DMS153 treated with DMSO at 0.1 percent for 48 hours (cell line): Measurements from ENCODE around the gene LOXL3.

ENCODE experiments used
- DNase-seq: peaks from one replicate; lab custom pipeline; 2025; ENCODE audit not compliant: unreplicated experiment; lab: John Stamatoyannopoulos, UW

The LOXL3 gene

GRCh38 chr2:74551942-74552913 is 1.5 kb downstream of the LOXL3 start:
- DNase-seq: no peak

DNA sequence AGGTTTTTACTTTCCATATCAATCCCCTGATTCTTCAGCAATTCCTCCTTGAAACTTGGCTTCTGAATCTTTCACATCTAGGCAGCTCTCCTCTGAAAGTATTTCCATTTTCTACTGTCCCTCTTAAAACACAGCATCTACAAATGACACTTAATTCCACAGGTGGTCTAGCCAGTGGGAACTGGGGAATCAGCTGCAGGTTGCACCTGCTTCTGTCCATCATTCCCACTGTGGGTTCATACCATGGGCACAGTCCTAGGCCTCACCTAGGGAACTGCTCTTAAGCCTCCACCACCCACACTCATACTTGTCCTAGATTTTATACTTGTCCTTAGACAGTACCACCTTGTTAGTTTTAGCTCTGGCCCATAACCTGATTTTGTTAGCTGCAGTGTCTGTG is 2.2 kb downstream of the LOXL3 start:
- no peak for DNase-seq

DNA sequence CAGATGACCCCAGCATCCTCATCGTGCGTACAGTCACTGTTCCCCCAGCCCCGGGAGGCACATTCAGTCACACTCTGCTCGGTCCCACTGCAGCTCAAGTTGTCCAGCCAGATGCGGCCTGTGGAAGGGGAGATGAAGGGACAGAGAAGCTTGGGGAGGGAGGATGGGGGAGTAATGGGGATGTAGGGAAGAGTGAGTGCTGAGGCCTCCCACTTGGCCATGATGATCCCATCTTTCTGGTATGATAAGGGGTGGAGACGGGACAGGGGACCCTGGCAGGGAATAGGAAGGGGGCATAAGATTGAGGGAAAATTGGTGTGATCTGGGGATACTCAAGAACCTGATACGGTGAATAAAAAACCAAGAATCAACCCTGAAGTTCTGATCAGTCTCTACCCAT is 3.5 kb downstream of the LOXL3 start:
- DNase-seq: no peak

DNA sequence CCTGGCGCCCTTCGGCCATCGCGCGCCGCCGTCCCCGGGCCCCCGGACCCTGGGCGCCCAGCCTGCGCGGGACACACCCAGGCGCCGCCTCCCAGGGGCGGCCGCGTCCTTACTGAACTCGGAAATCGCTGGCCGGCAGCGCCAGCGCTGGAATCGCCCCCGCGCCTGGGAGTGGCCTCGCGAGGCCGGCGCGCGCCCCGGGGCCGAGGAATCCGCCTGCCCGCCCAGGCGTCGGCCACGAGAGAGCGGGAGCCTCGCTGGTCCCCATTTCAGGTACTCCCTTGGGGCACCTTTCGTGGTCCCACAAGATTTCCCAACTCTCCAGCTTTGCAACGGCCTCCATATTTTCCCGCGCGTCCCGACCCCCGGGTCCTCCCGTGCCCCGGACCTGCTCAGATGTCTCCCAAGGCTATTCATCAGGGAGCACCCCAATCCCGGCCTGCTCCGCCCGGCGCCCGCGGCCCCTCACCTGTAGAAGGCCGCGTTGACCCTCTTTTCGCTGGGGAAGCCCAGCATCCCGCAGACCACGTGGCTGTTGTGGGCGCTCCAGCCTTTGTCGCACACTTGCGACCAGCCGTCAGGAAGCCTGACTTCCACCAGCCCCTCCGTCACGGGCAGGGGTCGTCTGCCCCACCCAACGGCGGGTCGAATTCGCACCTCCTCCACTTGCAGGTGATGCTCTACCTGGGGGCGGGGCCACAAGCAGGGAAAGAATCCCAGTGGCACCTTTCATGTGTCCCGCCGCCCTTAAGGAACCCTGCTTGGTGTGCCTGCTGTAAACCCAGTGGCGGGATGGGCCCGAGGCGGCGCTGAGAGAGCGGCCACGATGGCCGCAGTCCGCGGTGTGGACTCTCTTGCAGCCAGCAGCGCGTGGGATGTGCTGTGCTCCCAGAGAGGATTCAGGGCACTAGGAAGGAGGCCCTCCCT is 4.6 kb downstream of the LOXL3 start:
- DNase-seq: no peak

GRCh38 chr2:74548285-74548899 is 5.3 kb downstream of the LOXL3 start:
- no peak for DNase-seq

DNA sequence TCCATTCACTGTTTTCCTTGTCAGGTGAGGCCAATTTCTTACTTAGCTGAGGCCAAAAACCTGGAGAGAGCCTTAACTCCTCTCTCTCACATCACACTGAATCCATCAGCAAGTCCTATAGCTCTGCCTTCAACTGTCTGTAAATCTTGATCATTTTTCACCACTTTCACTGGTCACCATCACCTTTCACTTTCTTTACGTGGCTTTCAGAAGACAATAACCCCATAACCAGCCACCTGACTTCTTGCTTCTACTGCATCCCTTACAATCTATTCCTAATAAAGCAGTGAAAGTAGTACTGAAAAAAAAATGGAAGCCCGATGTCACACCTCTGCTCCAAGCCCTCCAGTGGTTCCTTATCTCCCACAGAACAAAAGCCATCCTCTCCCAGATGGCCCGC is 7.7 kb downstream of the LOXL3 start:
- DNase-seq: no peak

- no peak for DNase-seq
Observed at GRCh38 chr2:74544634-74545033, 9.1 kb downstream of the LOXL3 start.

DNA sequence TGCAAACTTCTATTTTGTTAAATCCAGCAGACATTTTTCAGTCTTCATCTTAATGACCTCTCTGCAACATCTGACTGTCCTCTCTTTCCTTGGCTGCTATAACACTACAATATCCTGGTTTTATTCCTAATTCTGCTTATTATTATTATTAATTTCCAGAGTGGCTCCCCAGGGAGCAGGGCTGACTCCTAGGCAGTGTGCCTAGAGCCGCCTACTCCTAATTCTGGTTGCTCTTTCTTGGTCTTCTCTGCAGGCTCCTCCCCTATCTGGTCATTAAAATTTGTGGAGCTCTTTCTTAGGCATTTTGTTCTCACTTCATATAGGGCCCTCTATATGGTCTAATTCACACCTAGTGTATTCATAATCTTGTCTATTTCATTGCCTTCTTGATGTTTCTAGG is 10.8 kb downstream of the LOXL3 start:
- DNase-seq: no peak

GRCh38 chr2:74540291-74540690 is 13.5 kb downstream of the LOXL3 start:
- no peak for DNase-seq

GRCh38 chr2:74538881-74539339 is 14.8 kb downstream of the LOXL3 start:
- no peak for DNase-seq

DNA sequence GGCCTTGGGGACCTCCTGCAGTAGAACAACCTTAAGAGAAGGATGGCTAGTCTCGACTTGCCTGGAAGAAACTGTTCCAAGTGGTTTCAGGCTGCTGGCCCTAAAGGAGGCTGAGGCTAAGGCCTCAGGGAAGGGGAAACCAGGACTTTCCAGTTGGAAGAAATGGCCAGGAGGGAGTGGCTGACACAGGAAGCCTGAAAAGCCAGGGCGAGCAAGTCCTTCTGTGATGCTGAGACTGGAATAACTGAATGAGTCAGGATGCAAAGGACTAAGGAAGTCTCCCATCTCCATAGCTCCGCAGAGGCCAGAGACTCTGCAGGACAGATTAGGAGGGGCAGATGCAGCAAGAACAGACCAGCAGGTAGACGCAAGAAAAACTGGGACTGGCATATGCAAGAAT is 16.6 kb downstream of the LOXL3 start:
- no peak for DNase-seq

DNA sequence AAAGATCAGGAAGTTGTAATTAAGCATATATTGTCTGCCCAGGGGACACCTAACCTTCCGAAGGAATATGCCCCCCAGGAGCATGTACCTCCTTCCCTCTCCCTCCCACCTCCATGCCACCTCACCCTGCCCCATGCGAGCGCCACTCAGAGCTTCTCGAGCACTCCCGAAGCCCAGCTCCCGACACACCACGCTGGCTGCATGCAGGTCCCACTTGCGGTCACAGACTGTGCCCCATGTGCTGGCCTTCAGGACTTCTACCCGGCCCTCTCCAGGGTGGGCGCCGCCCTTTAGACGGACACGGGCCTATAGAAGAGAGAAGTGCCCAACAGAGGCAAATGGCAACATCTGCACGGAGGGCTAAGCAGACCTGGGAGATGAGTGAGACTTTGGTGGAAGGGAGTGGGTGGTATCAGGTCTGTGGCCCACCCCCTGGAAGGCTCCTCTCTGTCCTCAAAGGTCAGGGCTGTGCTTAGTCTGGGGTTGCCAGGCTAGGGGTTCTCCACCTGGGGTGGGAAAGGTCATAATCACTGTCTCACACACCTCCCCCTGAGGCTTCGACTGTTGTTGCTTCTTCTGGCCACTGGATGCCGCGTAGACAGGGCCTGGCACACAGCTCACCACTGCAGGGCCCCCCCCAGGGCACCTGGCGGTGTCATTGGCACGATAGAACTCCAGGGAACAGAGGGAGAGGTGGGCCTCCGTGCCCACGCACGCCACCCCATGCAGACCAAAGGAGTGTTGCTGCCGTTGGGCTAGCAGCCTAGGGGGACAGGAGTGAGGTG is 17.4 kb downstream of the LOXL3 start:
- no peak for DNase-seq

- DNase-seq: no peak
Observed at GRCh38 chr2:74535440-74535965, 18.2 kb downstream of the LOXL3 start.

DNA sequence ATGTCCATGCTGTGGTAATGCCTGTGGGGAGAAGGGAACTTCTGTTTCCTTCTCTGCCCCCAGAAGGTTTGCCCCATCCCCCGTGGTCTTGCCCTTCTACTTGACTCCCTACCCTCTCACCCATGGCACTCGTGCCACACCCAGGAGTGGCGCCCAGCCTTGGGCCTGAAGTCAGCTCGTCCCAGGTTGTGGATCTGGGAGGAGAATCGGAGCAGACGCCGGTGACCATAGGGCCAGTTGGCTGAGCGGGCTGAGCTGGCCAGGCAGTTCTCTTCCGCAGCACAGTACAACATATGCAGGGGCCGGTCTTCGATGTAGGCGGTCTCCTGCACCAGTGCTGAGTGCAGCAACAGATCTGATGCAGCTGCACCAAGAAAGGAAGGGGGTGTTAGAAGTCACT is 19.3 kb downstream of the LOXL3 start:
- DNase-seq: no peak

DNA sequence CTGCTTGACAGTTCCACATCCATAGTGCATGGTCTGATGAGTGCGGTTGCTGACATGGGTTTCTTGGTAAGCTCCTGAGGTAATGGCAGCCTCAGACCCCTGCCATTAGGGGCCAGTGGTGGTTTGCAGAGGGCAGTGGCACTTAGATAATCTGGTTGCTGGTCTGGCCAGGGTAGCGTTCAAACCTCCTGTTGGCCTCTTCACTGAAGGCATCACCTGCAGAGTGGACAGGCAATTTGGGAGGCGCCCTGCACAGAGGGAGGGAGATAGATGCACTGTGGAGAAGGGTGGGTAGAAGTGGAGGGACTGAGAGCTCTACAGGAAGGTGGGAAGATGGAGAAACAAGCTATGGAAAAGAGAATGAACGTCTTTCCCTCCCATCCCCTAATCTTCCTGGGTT is 20.3 kb downstream of the LOXL3 start:
- DNase-seq: no peak

DNA sequence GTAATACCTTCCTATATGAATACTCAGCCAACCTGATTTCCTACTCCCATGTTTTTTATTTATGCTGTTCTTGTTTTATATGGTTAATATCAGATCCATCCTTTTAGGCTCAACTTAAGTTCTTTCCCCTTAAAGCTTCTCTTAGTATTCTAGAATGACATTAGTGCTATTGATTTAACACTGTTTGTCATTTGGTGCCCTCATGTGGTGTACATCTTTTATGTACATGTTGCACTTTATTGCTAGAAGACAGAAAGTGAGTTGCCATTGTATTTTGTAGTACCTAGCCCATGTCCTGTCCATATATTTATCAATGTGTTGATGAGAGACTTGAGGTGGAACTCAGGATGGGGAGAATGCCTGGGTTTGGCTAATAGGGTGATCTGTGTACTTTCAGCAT is 21.5 kb downstream of the LOXL3 start:
- no peak for DNase-seq

GRCh38 chr2:74531666-74532065 is 22.1 kb downstream of the LOXL3 start:
- DNase-seq: no peak

DNA sequence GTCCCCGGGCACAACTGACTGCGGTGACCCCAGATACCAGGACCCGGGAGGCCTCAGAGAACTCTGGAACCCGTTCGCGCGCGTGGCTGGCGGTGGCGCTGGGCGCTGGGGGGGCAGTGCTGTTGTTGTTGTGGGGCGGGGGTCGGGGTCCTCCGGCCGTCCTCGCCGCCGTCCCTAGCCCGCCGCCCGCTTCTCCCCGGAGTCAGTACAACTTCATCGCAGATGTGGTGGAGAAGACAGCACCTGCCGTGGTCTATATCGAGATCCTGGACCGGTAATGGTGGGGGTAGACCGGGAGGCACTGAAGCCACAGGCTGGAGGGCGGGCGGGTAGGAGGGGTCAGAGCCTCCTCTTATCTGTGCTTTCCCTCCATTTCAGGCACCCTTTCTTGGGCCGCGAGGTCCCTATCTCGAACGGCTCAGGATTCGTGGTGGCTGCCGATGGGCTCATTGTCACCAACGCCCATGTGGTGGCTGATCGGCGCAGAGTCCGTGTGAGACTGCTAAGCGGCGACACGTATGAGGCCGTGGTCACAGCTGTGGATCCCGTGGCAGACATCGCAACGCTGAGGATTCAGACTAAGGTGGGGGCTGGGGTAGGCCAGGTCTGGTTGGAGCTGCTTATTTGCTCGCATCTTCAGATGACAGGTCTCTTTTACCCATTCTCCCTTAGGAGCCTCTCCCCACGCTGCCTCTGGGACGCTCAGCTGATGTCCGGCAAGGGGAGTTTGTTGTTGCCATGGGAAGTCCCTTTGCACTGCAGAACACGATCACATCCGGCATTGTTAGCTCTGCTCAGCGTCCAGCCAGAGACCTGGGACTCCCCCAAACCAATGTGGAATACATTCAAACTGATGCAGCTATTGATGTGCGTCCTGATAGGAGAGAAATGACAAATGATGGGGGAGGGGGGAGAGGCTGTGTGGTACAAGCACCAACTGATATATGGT is 23.2 kb downstream of the LOXL3 start:
- DNase-seq: no peak
